A549 (cell line): ENCODE data around the gene SYT6.

Experiments used
- CTCF ChIP-seq: fragments of >200 bp; sonication (Bioruptor Twin); formaldehyde crosslinking; IDR thresholded peaks from 3 replicates; pipeline ENCODE4 v1.5.1; 2016
- JUNB ChIP-seq: fragments of >200 bp; sonication (Bioruptor Twin); formaldehyde crosslinking; IDR thresholded peaks from 2 replicates; pipeline ENCODE4 v1.6.1; 2016
- MAX ChIP-seq: IDR thresholded peaks from 2 replicates; pipeline ENCODE4 v1.6.1; 2012
- ZC3H11A ChIP-seq: fragments of 450-650 bp; IDR thresholded peaks from 2 replicates; pipeline ENCODE4 v1.6.1; 2014; ENCODE audit warnings: antibody characterized with exemption, mild to moderate bottlenecking

GRCh38 chr1:114078116-114078515, 75.6 kb downstream of the SYT6 start:
- no peak for TF ChIP-seq CTCF
- no peak for TF ChIP-seq ZC3H11A
- no peak for TF ChIP-seq JUNB
- TF ChIP-seq MAX, result no peak
